Keratinocyte (primary cell): ENCODE measurements around the gene APBB2. TPM values are rescaled to one million over a fixed set of nuclear protein-coding genes. Genes with fewer than 3 reads are reported as not detected.

Source experiments
- DNase-seq: peaks from one replicate; pipeline ENCODE4 v3.0.0-alpha.2; 2011; ENCODE audit warnings: low read depth, missing footprints, low spot score
- FAIRE-seq: peaks from 2 replicates; lab custom pipeline; 2011; peaks lifted over from hg19 to GRCh38; lab: Jason Lieb, UNC
- H2AFZ ChIP-seq: 2 replicates; pipeline ENCODE4 v1.6.0; 2012; ENCODE audit warnings: low read length, control low read depth, inconsistent platforms; ENCODE audit not compliant: control insufficient read depth
- H3K27ac ChIP-seq: 2 replicates; pipeline ENCODE4 v1.5.1; 2011; ENCODE audit warnings: low read length; ENCODE audit not compliant: control insufficient read depth, insufficient read depth
- H3K27me3 ChIP-seq: 3 replicates; pipeline ENCODE4 v1.6.0; 2011; ENCODE audit warnings: low read length; ENCODE audit not compliant: control insufficient read depth, insufficient read depth; ENCODE audit errors: extremely low read depth
- H3K36me3 ChIP-seq, 2 experiments: 2 replicates in 1 of 2; 3 replicates in 1 of 2; pipeline ENCODE4 v1.5.1; 2011; ENCODE audit warnings: low read length in 2 of 2, mild to moderate bottlenecking in 1 of 2; ENCODE audit not compliant: control insufficient read depth in 2 of 2, insufficient read depth in 2 of 2; ENCODE audit errors: extremely low read depth in 1 of 2
- H3K4me1 ChIP-seq: 3 replicates; pipeline ENCODE4 v1.5.1; 2011; ENCODE audit warnings: low read length; ENCODE audit not compliant: control insufficient read depth, insufficient read depth; ENCODE audit errors: extremely low read depth
- H3K4me2 ChIP-seq: 3 replicates; pipeline ENCODE4 v1.6.0; 2011; ENCODE audit warnings: low read depth, low read length; ENCODE audit not compliant: control insufficient read depth, insufficient read depth; ENCODE audit errors: extremely low read depth
- H3K4me3 ChIP-seq, 3 experiments: fragments of 200-600 bp in 1 of 3; sonication (generic) in 1 of 3; 2 replicates in 2 of 3; 3 replicates in 1 of 3; pipeline ENCODE4 v1.5.1; 2011 to 2016; ENCODE audit warnings: low read length in 3 of 3, mild to moderate bottlenecking in 3 of 3, control low read depth in 2 of 3, inconsistent platforms in 1 of 3, low read depth in 1 of 3, mixed read lengths in 1 of 3, mixed run types in 1 of 3, moderate library complexity in 1 of 3; ENCODE audit not compliant: control insufficient read depth in 2 of 3, insufficient read depth in 2 of 3; ENCODE audit errors: extremely low read depth in 1 of 3
- H3K79me2 ChIP-seq: 2 replicates; pipeline ENCODE4 v1.6.0; 2012; ENCODE audit warnings: low read length; ENCODE audit not compliant: control insufficient read depth, insufficient read depth
- H3K9ac ChIP-seq: 3 replicates; pipeline ENCODE4 v1.6.0; 2011; ENCODE audit warnings: low read length; ENCODE audit not compliant: control insufficient read depth, insufficient read depth; ENCODE audit errors: extremely low read depth
- H3K9me1 ChIP-seq: 3 replicates; pipeline ENCODE4 v1.6.0; 2011; ENCODE audit warnings: low read length; ENCODE audit not compliant: control insufficient read depth, insufficient read depth; ENCODE audit errors: extremely low read depth
- H3K9me3 ChIP-seq: 2 replicates; pipeline ENCODE4 v1.5.1; 2012; ENCODE audit warnings: low read depth, low read length; ENCODE audit not compliant: control insufficient read depth
- H4K20me1 ChIP-seq: 3 replicates; pipeline ENCODE4 v1.6.0; 2011; ENCODE audit warnings: low read length; ENCODE audit not compliant: control insufficient read depth, insufficient read depth; ENCODE audit errors: extremely low read depth
- EZH2 ChIP-seq: IDR thresholded peaks from one replicate; pipeline ENCODE4 v1.6.1; 2012; ENCODE audit warnings: inconsistent platforms, mild to moderate bottlenecking, low read length, moderate library complexity
- dilution Hi-C: fragments of 300-500 bp; cut with MboI; formaldehyde crosslinking; loops from one replicate; pipeline ENCODE4 v1.7.0; 2020; ENCODE audit warnings: low sequenced_read_pairs; ENCODE audit not compliant: extremely low pct_ligation_motif_present
- polyA plus RNA-seq, 5 experiments: library from polyadenylated mRNA; depleted of rRNA in 3 of 5; stranded (reverse) in 3 of 5; stranded (forward) in 1 of 5; unstranded in 1 of 5; fragments of >200 nt; gene quantifications; 1 replicate in 1 of 5; 2 replicates in 3 of 5; 3 replicates in 1 of 5; pipeline versions ENCODE4 v1.2.1 to v1.2.3, GENCODE V29; 2011 to 2012; ENCODE audit warnings: missing spikeins in 2 of 5, low read depth in 1 of 5, low replicate concordance in 1 of 5
- TF ChIP-seq, protein P1 (sequence below), 3 experiments: IDR thresholded peaks in 1 of 3; conservative IDR thresholded peaks in 1 of 3; optimal IDR thresholded peaks in 1 of 3; 2 replicates in 2 of 3; 3 replicates in 1 of 3; pipeline versions ENCODE3 to v1.5.1; 2011; ENCODE audit warnings: low read length in 3 of 3, mild to moderate bottlenecking in 3 of 3, moderate library complexity in 2 of 3, control low read depth in 1 of 3, inconsistent platforms in 1 of 3; ENCODE audit not compliant: insufficient read depth in 2 of 3; ENCODE audit errors: extremely low read depth in 1 of 3

APBB2 gene
- polyA plus RNA-seq, 1 donor (not counting 4 experiments of a cell fraction or from before 2014, with no cell fraction given): 57.3 TPM

DNA sequence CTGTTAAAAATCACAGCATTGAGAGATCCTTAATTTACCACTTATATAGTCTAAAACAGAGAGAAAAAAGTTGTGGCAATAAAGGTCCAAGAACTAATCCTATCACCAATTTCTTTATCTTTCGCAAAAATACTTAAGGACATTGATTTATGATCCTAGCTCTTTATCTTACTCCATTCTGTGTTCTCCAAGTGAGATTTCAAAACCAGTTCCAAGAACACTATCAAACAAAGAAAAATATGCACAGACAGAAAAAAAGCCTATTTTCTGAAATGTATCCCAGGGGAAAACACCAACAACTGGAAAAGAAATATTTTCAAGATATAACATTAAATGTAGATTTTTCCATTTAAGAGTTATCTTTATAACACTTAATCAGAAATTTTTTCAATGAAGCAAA lies 172.8 kb downstream of the APBB2 start:
- H3K9ac ChIP-seq: no peak overlapping the region
- peaks cover 16% of the 10 kb centered on the region for H3K79me2 ChIP-seq
- DNase-seq (no peak), FAIRE-seq (no peak)
- no peaks in the 10 kb centered on the region for H3K27me3 ChIP-seq
- no peak overlapping the region for H3K4me3 ChIP-seq
- H3K9me1 ChIP-seq: no peaks in the 10 kb centered on the region
- no peak overlapping the region for H2AFZ ChIP-seq
- H3K36me3 ChIP-seq: peaks cover 0 to 2% of the 10 kb centered on the region in 2 experiments
- H3K4me2 ChIP-seq: no peak overlapping the region
- H3K9me3 ChIP-seq: no peaks in the 10 kb centered on the region
- H3K4me1 ChIP-seq: no peaks in the 10 kb centered on the region
- H3K27ac ChIP-seq: no peak overlapping the region
- dilution Hi-C loops: no loop called here
- no peak for TF ChIP-seq EZH2
- TF ChIP-seq, protein P1, sequence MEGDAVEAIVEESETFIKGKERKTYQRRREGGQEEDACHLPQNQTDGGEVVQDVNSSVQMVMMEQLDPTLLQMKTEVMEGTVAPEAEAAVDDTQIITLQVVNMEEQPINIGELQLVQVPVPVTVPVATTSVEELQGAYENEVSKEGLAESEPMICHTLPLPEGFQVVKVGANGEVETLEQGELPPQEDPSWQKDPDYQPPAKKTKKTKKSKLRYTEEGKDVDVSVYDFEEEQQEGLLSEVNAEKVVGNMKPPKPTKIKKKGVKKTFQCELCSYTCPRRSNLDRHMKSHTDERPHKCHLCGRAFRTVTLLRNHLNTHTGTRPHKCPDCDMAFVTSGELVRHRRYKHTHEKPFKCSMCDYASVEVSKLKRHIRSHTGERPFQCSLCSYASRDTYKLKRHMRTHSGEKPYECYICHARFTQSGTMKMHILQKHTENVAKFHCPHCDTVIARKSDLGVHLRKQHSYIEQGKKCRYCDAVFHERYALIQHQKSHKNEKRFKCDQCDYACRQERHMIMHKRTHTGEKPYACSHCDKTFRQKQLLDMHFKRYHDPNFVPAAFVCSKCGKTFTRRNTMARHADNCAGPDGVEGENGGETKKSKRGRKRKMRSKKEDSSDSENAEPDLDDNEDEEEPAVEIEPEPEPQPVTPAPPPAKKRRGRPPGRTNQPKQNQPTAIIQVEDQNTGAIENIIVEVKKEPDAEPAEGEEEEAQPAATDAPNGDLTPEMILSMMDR (optimal IDR thresholded peaks at IDR 0.05 in 1 of 3, IDR thresholded peaks at IDR 0.05 in 1 of 3, conservative IDR thresholded peaks at IDR 0.05 in 1 of 3; ENCODE audit: extremely low read depth in 1 of 3, insufficient read depth in 2 of 3, low read length in 3 of 3): no peak
- H4K20me1 ChIP-seq: no peaks in the 10 kb centered on the region

DNA sequence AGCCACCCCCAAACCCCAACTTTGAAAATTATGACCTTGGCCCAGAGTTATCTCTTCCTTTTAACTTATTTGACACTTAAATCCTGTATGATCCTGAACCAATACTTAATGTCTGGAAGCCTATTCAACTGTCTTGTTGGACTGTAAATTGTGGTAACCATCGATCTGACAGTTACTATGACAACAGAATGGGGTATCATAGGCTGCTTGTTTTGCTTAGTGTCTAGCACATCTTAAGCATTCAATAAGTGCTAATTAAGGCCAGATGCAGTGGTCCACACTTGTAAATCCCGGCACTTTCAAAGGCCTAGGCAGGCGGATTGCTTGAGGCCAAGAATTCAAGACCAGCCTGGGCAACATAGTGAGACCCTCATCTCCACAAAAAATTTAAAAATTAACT lies 175.0 kb downstream of the APBB2 start:
- Histone ChIP-seq H3K4me2 (no peak overlapping the region), H3K4me3 (no peak overlapping the region), H3K27ac (no peak overlapping the region), H3K4me1 (no peaks in the 10 kb centered on the region), H3K36me3 (peaks cover 0 to 2% of the 10 kb centered on the region in 2 experiments), H4K20me1 (no peaks in the 10 kb centered on the region), H2AFZ (no peak overlapping the region), H3K9me1 (no peaks in the 10 kb centered on the region), H3K9me3 (no peaks in the 10 kb centered on the region), H3K9ac (no peak overlapping the region), H3K27me3 (no peaks in the 10 kb centered on the region), H3K79me2 (peaks cover 17% of the 10 kb centered on the region)
- DNase-seq (no peak), FAIRE-seq (no peak)
- dilution Hi-C loops: no loop called here
- TF ChIP-seq, protein P1 (optimal IDR thresholded peaks at IDR 0.05 in 1 of 3, IDR thresholded peaks at IDR 0.05 in 1 of 3, conservative IDR thresholded peaks at IDR 0.05 in 1 of 3; ENCODE audit: extremely low read depth in 1 of 3, insufficient read depth in 2 of 3, low read length in 3 of 3): no peak
- TF ChIP-seq EZH2: no peak
